H9 (cell line): ENCODE data around the gene PKD1. TPM values are rescaled to one million over a fixed set of nuclear protein-coding genes. Genes with fewer than 3 reads are reported as not detected.

ENCODE experiments used
- DNase-seq: peaks from one replicate; pipeline ENCODE4 v3.0.0-alpha.2; 2017
- H2AFZ ChIP-seq: one replicate; pipeline ENCODE4 v1.6.1; 2013; ENCODE audit warnings: mild to moderate bottlenecking, low read length, control low read depth, moderate library complexity
- H2AK5ac ChIP-seq: 2 replicates; pipeline ENCODE4 v1.6.1; 2013; ENCODE audit warnings: low read length, control low read depth, mixed read lengths; ENCODE audit not compliant: insufficient read length
- H2BK120ac ChIP-seq: one replicate; pipeline ENCODE4 v1.6.1; 2013; ENCODE audit warnings: low read depth, mild to moderate bottlenecking, low read length, control low read depth, inconsistent platforms; ENCODE audit not compliant: poor library complexity, severe bottlenecking
- H2BK12ac ChIP-seq: 2 replicates; pipeline ENCODE4 v1.6.1; 2013; ENCODE audit warnings: low read length, control low read depth, mixed read lengths, low read depth; ENCODE audit not compliant: insufficient read length
- H2BK15ac ChIP-seq: 2 replicates; pipeline ENCODE4 v1.6.1; 2013; ENCODE audit warnings: low read depth, low read length, control low read depth
- H2BK20ac ChIP-seq: one replicate; pipeline ENCODE4 v1.6.1; 2013; ENCODE audit warnings: low read depth, mild to moderate bottlenecking, low read length, control low read depth, inconsistent platforms; ENCODE audit not compliant: poor library complexity, severe bottlenecking
- H2BK5ac ChIP-seq: 2 replicates; pipeline ENCODE4 v1.6.1; 2013; ENCODE audit warnings: low read length, control low read depth, mixed read lengths; ENCODE audit not compliant: insufficient read length
- H3K14ac ChIP-seq: 2 replicates; pipeline ENCODE4 v1.6.1; 2013; ENCODE audit warnings: low read length, control low read depth; ENCODE audit not compliant: insufficient read depth
- H3K18ac ChIP-seq: 2 replicates; pipeline ENCODE4 v1.6.1; 2013; ENCODE audit warnings: low read depth, mild to moderate bottlenecking, mixed read lengths, low read length, control low read depth; ENCODE audit not compliant: insufficient read length
- H3K23ac ChIP-seq: 2 replicates; pipeline ENCODE4 v1.6.1; 2013; ENCODE audit warnings: low read length, control low read depth, mixed read lengths, low read depth; ENCODE audit not compliant: insufficient read length
- H3K23me2 ChIP-seq: 2 replicates; pipeline ENCODE4 v1.6.1; 2013; ENCODE audit warnings: low read depth, mild to moderate bottlenecking, mixed read lengths, low read length, control low read depth; ENCODE audit not compliant: insufficient read length, poor library complexity, severe bottlenecking
- H3K27ac ChIP-seq: 2 replicates; pipeline ENCODE4 v1.5.1; 2013; ENCODE audit warnings: low read length, control low read depth, mixed read lengths, low read depth; ENCODE audit not compliant: insufficient read length
- H3K27me3 ChIP-seq: 2 replicates; pipeline ENCODE4 v1.6.1; 2013; ENCODE audit warnings: low read length, control low read depth, inconsistent platforms; ENCODE audit not compliant: insufficient read depth
- H3K4ac ChIP-seq: 2 replicates; pipeline ENCODE4 v1.6.1; 2013; ENCODE audit warnings: low read depth, mild to moderate bottlenecking, control low read depth, inconsistent platforms, low read length, moderate library complexity
- H3K4me1 ChIP-seq: 2 replicates; pipeline ENCODE4 v1.6.1; 2013; ENCODE audit warnings: low read length, control low read depth, inconsistent platforms; ENCODE audit not compliant: insufficient read depth
- H3K4me2 ChIP-seq: 2 replicates; pipeline ENCODE4 v1.6.1; 2013; ENCODE audit warnings: low read length, control low read depth, mixed read lengths; ENCODE audit not compliant: insufficient read length, insufficient read depth
- H3K56ac ChIP-seq: 2 replicates; pipeline ENCODE4 v1.6.1; 2013; ENCODE audit warnings: low read depth, mild to moderate bottlenecking, mixed read lengths, low read length, control low read depth; ENCODE audit not compliant: insufficient read length
- H3K79me1 ChIP-seq: 2 replicates; pipeline ENCODE4 v1.6.1; 2013; ENCODE audit warnings: low read depth, mild to moderate bottlenecking, moderate library complexity, low read length, control low read depth, inconsistent platforms; ENCODE audit not compliant: insufficient read depth, poor library complexity, severe bottlenecking
- H3K79me2 ChIP-seq: 2 replicates; pipeline ENCODE4 v1.6.1; 2013; ENCODE audit warnings: low read length, control low read depth, inconsistent platforms; ENCODE audit not compliant: insufficient read depth
- H3K9ac ChIP-seq: 2 replicates; pipeline ENCODE4 v1.6.1; 2013; ENCODE audit warnings: low read length, control low read depth, mixed read lengths; ENCODE audit not compliant: insufficient read length; ENCODE audit errors: extremely low read depth
- H3K9me3 ChIP-seq: one replicate; pipeline ENCODE4 v1.6.1; 2013; ENCODE audit warnings: low read depth, low read length, inconsistent platforms; ENCODE audit not compliant: control insufficient read depth
- H3T11ph ChIP-seq: one replicate; pipeline ENCODE4 v1.6.1; 2013; ENCODE audit warnings: mild to moderate bottlenecking, low read length, control low read depth, inconsistent platforms
- H4K20me1 ChIP-seq: one replicate; pipeline ENCODE4 v1.6.1; 2013; ENCODE audit not compliant: control insufficient read depth, insufficient read length, insufficient read depth
- H4K5ac ChIP-seq: 2 replicates; pipeline ENCODE4 v1.6.1; 2013; ENCODE audit warnings: low read depth, mild to moderate bottlenecking, mixed read lengths, low read length, control low read depth; ENCODE audit not compliant: insufficient read length
- H4K8ac ChIP-seq: replicated peaks from 2 replicates; pipeline ENCODE4 v1.6.1; 2013; ENCODE audit warnings: low read length, control low read depth, mixed read lengths, low read depth; ENCODE audit not compliant: insufficient read length
- H4K91ac ChIP-seq: 2 replicates; pipeline ENCODE4 v1.6.1; 2013; ENCODE audit warnings: low read depth, mild to moderate bottlenecking, moderate library complexity, mixed read lengths, low read length, control low read depth; ENCODE audit not compliant: insufficient read length
- H3K27ac Mint-ChIP-seq, 3 experiments: 2 replicates in 2 of 3; 3 replicates in 1 of 3; pipeline ENCODE4 v1.8.0; 2020 to 2021; ENCODE audit warnings: mixed read lengths in 3 of 3, mild to moderate bottlenecking in 1 of 3, moderate library complexity in 1 of 3
- H3K27me3 Mint-ChIP-seq: 2 replicates; pipeline ENCODE4 v1.8.0; 2021; ENCODE audit warnings: low read depth, mild to moderate bottlenecking, moderate library complexity, mixed read lengths
- H3K36me3 Mint-ChIP-seq, 3 experiments: 2 replicates in 2 of 3; 3 replicates in 1 of 3; pipeline ENCODE4 v1.8.0; 2020 to 2021; ENCODE audit warnings: low read depth in 3 of 3, mixed read lengths in 3 of 3; ENCODE audit not compliant: insufficient read depth in 1 of 3
- H3K4me1 Mint-ChIP-seq, 2 experiments: 2 replicates each; pipeline ENCODE4 v1.8.0; 2020; ENCODE audit warnings: mixed read lengths in 2 of 2
- H3K4me3 Mint-ChIP-seq, 2 experiments: 2 replicates in 1 of 2; 3 replicates in 1 of 2; pipeline ENCODE4 v1.8.0; 2020 to 2021; ENCODE audit warnings: mild to moderate bottlenecking in 2 of 2, mixed read lengths in 2 of 2, moderate library complexity in 1 of 2
- H3K9me3 Mint-ChIP-seq, 2 experiments: 2 replicates in 1 of 2; 3 replicates in 1 of 2; pipeline ENCODE4 v1.8.0; 2020; ENCODE audit warnings: mild to moderate bottlenecking in 2 of 2, mixed read lengths in 2 of 2, moderate library complexity in 1 of 2
- CTCF ChIP-seq: fragments of 200-600 bp; sonication (generic); conservative IDR thresholded peaks from 3 replicates; pipeline ENCODE4 v1.8.0; 2021; ENCODE audit warnings: antibody characterized with exemption, mild to moderate bottlenecking
- WGBS: extraction: QIAGEN DNeasy Blood & Tissue Kit; methylation state at CpG from one replicate; pipeline ENCODE4 v1.1.7; 2013; ENCODE audit warnings: missing lambda C conversion rate, low lambda C conversion rate, mixed read lengths; ENCODE audit not compliant: insufficient read length; ENCODE audit errors: extremely low coverage; 5-methylcytosine and 5-hydroxymethylcytosine counted together
- total RNA-seq: library from RNA; stranded (reverse); gene quantifications from 2 replicates; pipeline ENCODE4 v1.2.1, GENCODE V29; 2021

PKD1 gene
- total RNA-seq, 1 experiment from 2014 or later, result 88.0 TPM

GRCh38 chr16:2074071-2074470 is 61.6 kb downstream of the PKD1 start:
- Histone ChIP-seq H3K23me2 (no peaks in the 10 kb centered on the region), H2BK12ac (no peak overlapping the region), H2AFZ (no peak overlapping the region), H3K27me3 (no peaks in the 10 kb centered on the region), H3K18ac (no peak overlapping the region), H3T11ph (no peak overlapping the region), H3K9ac (no peak overlapping the region), H3K56ac (no peak overlapping the region), H4K5ac (no peak overlapping the region), H3K27ac (no peak overlapping the region), H3K79me1 (no peaks in the 10 kb centered on the region), H3K9me3 (no peaks in the 10 kb centered on the region), H3K14ac (no peak overlapping the region; the same call in 1 of the 2 replicates), H2BK5ac (no peak overlapping the region), H4K20me1 (no peaks in the 10 kb centered on the region), H2BK120ac (no peak overlapping the region), H2BK20ac (no peak overlapping the region), H3K4ac (no peak overlapping the region), H2BK15ac (no peak overlapping the region), H3K79me2 (no peaks in the 10 kb centered on the region), H3K23ac (no peak overlapping the region), H4K91ac (no peak overlapping the region), H4K8ac (no peak overlapping the region), H3K4me1 (no peaks in the 10 kb centered on the region), H2AK5ac (no peak overlapping the region), H3K4me2 (no peak overlapping the region)
- H3K36me3 Mint-ChIP-seq, result peaks cover 6 to 43% (median 36%) of the 10 kb centered on the region in 3 experiments; a peak in 6 of 7 replicates
- H3K27ac Mint-ChIP-seq, result no peak overlapping the region
- H3K27me3 Mint-ChIP-seq, result no peaks in the 10 kb centered on the region
- no peak for TF ChIP-seq CTCF
- no peaks in the 10 kb centered on the region for H3K9me3 Mint-ChIP-seq
- no peak for DNase-seq
- no CpG with 5 or more reads among the region's 20 CpGs for WGBS
- H3K4me3 Mint-ChIP-seq, result no peak overlapping the region
- no peaks in the 10 kb centered on the region for H3K4me1 Mint-ChIP-seq
